SK-N-MC (cell line): ENCODE measurements around the gene PLIN5.

Experiments used
- EZH2 ChIP-seq: fragments of 200-600 bp; sonication (generic); IDR thresholded peaks from one replicate; pipeline ENCODE4 v1.6.1; 2017; ENCODE audit warnings: antibody characterized with exemption
- POLR2AphosphoS5 ChIP-seq: IDR thresholded peaks from 2 replicates; pipeline ENCODE4 v1.6.1; 2012; ENCODE audit warnings: mild to moderate bottlenecking, low read depth, low read length, borderline replicate concordance

GRCh38 chr19:4499855-4500254, 35.2 kb downstream of the PLIN5 start:
- TF ChIP-seq EZH2 (no peak), POLR2AphosphoS5 (no peak)
